Neural cell (in vitro differentiated cells): ENCODE measurements around the gene ADGB.

Source experiments
- POLR2AphosphoS5 ChIP-seq: IDR thresholded peaks from 2 replicates; pipeline ENCODE4 v1.6.1; 2012
- TF ChIP-seq, protein P1 (sequence below): IDR thresholded peaks from 2 replicates; pipeline ENCODE4 v1.6.1; 2012; ENCODE audit warnings: borderline replicate concordance

- TF ChIP-seq, protein P1, sequence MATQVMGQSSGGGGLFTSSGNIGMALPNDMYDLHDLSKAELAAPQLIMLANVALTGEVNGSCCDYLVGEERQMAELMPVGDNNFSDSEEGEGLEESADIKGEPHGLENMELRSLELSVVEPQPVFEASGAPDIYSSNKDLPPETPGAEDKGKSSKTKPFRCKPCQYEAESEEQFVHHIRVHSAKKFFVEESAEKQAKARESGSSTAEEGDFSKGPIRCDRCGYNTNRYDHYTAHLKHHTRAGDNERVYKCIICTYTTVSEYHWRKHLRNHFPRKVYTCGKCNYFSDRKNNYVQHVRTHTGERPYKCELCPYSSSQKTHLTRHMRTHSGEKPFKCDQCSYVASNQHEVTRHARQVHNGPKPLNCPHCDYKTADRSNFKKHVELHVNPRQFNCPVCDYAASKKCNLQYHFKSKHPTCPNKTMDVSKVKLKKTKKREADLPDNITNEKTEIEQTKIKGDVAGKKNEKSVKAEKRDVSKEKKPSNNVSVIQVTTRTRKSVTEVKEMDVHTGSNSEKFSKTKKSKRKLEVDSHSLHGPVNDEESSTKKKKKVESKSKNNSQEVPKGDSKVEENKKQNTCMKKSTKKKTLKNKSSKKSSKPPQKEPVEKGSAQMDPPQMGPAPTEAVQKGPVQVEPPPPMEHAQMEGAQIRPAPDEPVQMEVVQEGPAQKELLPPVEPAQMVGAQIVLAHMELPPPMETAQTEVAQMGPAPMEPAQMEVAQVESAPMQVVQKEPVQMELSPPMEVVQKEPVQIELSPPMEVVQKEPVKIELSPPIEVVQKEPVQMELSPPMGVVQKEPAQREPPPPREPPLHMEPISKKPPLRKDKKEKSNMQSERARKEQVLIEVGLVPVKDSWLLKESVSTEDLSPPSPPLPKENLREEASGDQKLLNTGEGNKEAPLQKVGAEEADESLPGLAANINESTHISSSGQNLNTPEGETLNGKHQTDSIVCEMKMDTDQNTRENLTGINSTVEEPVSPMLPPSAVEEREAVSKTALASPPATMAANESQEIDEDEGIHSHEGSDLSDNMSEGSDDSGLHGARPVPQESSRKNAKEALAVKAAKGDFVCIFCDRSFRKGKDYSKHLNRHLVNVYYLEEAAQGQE: no peak
- TF ChIP-seq POLR2AphosphoS5: no peak
Measured at GRCh38 chr6:146864300-146864699, 265.5 kb downstream of the ADGB start.
